ENCODE measurements around the gene MCF2L2.

MCF2L2 gene

DNA sequence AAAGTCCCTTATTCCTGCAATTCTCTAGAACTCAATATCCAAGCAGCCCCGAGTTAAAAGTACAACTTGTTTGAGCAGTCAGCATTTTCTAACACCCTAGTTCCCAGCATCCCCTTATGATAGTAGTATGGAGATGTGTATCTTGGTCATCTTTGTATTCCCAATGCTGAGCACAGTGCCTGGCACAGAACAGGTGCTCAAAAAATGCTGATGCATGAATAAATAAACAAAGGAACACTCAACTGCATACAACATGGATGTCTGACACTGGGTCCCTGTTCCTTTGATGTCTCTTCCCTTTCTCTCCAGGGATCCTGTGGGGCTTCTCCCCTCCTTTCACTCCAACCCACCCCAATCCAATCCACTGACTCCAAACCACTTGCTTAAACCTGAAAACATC is 199.2 kb downstream of the MCF2L2 start:
- DNase-seq (ENCODE audit: low read depth, low spot score), result no peak
- TF ChIP-seq, protein P1, sequence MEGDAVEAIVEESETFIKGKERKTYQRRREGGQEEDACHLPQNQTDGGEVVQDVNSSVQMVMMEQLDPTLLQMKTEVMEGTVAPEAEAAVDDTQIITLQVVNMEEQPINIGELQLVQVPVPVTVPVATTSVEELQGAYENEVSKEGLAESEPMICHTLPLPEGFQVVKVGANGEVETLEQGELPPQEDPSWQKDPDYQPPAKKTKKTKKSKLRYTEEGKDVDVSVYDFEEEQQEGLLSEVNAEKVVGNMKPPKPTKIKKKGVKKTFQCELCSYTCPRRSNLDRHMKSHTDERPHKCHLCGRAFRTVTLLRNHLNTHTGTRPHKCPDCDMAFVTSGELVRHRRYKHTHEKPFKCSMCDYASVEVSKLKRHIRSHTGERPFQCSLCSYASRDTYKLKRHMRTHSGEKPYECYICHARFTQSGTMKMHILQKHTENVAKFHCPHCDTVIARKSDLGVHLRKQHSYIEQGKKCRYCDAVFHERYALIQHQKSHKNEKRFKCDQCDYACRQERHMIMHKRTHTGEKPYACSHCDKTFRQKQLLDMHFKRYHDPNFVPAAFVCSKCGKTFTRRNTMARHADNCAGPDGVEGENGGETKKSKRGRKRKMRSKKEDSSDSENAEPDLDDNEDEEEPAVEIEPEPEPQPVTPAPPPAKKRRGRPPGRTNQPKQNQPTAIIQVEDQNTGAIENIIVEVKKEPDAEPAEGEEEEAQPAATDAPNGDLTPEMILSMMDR (IDR thresholded peaks at IDR 0.05; ENCODE audit: insufficient read depth, low read length, missing control alignments), result no peak
- ChIA-PET POLR2A (no interaction called here), CTCF (no interaction called here)
- H3K4me3 ChIP-seq (ENCODE audit: low read depth, low read length), result no peak overlapping the region

DNA sequence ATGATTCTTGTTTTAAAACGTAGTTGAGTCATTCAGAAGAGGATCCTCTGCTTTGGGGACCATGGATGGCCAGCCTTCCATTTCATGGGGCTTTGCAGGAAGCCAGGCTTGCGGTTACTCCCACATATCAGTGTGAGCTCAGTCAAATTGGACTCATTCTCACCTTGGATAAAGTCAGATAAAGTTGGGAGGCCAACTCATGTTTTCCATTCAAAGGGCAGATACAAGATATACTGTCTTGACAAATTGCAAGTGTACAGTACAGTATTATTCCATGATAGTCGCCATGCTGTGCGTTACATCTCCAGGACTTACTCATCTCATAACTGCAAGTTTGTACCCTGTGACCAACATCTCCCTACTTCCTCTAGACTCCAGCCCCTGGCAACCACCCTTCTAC is 200.8 kb downstream of the MCF2L2 start:
- TF ChIP-seq, protein P1 (IDR thresholded peaks at IDR 0.05; ENCODE audit: insufficient read depth, low read length, missing control alignments), result no peak
- ChIA-PET POLR2A (no interaction called here), CTCF (interaction anchor here (1.0 to 1.2 kb wide), 2 partner anchors 43 to 155 kb away, joined by 3 to 5 read pairs; no protein-coding TSS in a partner anchor)
- no peak overlapping the region for H3K4me3 ChIP-seq (ENCODE audit: low read depth, low read length)
- DNase-seq (ENCODE audit: low read depth, low spot score), result no peak

DNA sequence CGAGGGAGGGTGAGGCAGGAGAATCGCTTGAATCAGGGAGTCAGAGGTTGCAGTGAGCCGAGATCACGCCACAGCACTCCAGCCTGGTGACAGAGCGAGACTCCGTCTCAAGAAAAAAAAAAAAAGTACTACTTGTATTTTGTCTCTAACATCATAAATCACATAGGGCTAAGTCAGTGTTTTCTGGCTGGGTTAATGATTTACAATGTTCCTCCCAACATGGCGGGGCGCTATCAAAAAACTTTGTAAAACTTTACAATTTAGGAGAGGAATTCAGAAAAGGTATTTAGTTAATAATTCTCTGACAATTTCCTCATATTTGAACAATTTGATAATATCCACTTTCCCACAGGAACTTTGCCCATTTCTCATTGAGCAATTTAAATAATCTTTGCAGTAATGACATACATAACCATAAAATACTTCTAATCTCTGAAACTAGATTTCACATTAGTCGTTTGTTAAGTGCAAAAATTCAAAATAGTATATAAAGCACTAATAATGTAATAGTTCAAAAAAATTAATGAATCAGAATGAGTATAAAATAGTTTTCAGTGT is 202.0 kb downstream of the MCF2L2 start:
- TF ChIP-seq, protein P1 (IDR thresholded peaks at IDR 0.05; ENCODE audit: insufficient read depth, low read length, missing control alignments), result no peak
- POLR2A ChIA-PET, result no interaction called here
- no peak overlapping the region for H3K4me3 ChIP-seq (ENCODE audit: low read depth, low read length)
- no peak for DNase-seq (ENCODE audit: low read depth, low spot score)
- CTCF ChIA-PET, result no interaction called here

DNA sequence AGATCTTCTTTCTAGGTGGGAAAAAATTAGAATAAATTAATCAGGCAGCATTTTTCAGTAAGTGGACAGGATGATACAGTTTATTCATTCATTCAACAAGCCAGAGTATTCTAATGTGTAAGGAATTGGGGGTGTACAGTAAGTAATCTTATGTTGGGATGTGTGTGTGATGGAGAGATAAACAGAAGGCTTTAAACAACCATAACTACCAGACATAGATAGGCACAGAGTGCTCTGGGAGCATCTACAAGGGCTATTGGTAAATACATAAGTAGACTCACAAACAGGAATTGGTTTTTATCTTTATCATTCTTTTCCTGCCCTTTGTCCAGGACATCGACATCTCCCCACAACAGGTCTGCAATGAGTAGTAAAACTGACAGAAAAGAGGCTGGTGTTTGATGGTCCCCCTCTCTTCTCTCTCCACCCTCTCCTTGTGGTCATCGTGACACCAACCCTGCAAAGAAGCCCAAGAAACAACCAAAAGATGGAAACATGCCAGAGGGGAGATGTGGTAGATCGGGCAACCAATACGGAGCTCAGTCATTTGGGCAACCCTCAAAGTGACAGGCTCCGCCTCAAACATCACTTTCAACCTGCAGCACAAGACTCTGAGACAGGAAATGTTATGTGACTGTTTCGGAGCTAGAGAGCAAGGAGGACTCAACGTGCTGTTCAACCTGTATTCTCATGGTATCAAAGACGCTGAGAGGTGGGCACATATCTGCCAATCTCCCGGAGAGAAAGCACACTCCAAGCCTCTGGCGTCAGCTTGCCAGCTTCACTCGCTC is 204.0 kb downstream of the MCF2L2 start:
- ChIA-PET POLR2A (no interaction called here), CTCF (no interaction called here)
- no peak for DNase-seq (ENCODE audit: low read depth, low spot score)
- TF ChIP-seq, protein P1 (IDR thresholded peaks at IDR 0.05; ENCODE audit: insufficient read depth, low read length, missing control alignments), result no peak
- no peak overlapping the region for H3K4me3 ChIP-seq (ENCODE audit: low read depth, low read length)

DNA sequence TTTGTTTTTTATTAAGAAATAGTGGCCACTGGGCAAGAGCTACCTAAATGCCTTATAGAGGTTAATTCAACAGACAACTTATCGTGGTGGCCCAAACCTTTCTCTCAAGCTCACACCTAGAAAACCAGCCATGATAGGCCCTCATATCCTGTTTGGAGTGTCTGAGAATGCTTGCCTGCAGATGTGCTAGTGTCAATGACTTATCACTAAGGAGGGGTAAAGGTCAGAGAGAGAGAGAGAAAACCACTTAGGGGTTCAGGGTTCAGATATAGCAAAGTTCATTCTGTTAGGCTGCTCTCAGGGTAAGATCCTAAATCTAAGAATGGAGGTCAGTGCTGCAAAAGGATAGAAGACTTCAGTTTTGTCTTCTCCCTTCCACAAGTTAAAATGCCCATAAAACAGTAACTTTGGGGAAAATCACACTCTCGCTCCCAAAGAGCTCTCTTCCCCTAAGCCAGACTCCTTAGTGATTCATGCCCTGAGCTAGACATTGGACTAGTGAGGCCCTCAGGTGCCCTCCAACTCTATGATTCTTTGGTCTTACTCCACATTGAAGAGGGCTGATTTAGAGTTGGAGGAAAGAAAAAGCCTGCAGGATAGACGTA is 205.7 kb downstream of the MCF2L2 start:
- no peak for DNase-seq (ENCODE audit: low read depth, low spot score)
- TF ChIP-seq, protein P1 (IDR thresholded peaks at IDR 0.05; ENCODE audit: insufficient read depth, low read length, missing control alignments), result no peak
- CTCF ChIA-PET, result no interaction called here
- POLR2A ChIA-PET, result no interaction called here
- no peak overlapping the region for H3K4me3 ChIP-seq (ENCODE audit: low read depth, low read length)

DNA sequence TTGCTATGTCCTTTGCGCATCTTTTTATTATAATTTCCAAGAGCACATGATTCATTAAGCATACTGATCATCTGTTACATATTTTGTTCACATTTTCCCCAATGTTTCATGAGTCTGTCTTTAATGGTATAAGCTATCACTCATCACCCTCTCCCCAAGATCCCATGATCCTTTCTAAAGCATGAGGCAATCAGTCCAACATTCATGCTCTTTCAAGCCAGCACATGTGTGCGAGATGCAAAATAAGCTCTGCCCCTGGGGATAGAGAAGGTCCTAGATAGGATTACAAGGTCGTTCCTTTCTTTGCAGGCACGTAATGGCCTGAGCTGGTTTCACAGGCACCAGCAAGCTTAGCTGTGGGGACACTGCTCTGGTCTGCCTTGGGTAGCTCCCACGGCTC is 207.6 kb downstream of the MCF2L2 start:
- ChIA-PET CTCF (interaction anchor here (1.4 kb wide), 1 partner anchor 161 kb away, joined by 3 read pairs; no protein-coding TSS in a partner anchor), POLR2A (no interaction called here)
- no peak for DNase-seq (ENCODE audit: low read depth, low spot score)
- no peak overlapping the region for H3K4me3 ChIP-seq (ENCODE audit: low read depth, low read length)
- TF ChIP-seq, protein P1 (IDR thresholded peaks at IDR 0.05; ENCODE audit: insufficient read depth, low read length, missing control alignments), result no peak
